Activated T-helper 1 cell treated with anti-CD3 and anti-CD28 coated beads, Interleukin-2, amount 50 U/mL, for 16 hours (primary cell): Measurements from ENCODE around the gene FLNB.
A peak's percentile ranks its signal among the peaks of the same experiment; 100 is the strongest.

ENCODE experiments used
- DNase-seq, 2 donors: peaks; one replicate each; pipeline ENCODE4 v3.0.0-alpha.2; 2020; ENCODE audit warnings: low read depth in 1 of 2, low spot score in 1 of 2

FLNB gene

DNA sequence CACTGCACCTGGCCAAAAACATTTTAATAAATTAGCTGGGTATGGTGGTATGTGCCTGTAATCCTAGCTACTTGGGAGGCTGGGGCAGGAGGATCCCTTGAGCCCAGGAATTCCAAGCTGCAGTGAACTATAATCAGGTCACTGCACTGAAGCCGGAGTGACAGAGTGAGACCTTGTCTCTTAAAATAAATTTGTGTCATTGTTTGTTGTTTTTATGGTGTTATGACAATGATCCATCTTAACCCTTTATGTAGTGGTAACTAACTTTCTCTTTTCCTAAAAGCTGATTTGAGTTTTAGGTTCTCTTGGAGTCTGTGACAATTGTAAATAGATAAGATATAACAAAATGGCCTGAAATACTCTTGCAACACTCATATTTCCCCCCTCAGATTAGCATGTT lies 20.7 kb downstream of the FLNB start:
- no peak for DNase-seq

DNA sequence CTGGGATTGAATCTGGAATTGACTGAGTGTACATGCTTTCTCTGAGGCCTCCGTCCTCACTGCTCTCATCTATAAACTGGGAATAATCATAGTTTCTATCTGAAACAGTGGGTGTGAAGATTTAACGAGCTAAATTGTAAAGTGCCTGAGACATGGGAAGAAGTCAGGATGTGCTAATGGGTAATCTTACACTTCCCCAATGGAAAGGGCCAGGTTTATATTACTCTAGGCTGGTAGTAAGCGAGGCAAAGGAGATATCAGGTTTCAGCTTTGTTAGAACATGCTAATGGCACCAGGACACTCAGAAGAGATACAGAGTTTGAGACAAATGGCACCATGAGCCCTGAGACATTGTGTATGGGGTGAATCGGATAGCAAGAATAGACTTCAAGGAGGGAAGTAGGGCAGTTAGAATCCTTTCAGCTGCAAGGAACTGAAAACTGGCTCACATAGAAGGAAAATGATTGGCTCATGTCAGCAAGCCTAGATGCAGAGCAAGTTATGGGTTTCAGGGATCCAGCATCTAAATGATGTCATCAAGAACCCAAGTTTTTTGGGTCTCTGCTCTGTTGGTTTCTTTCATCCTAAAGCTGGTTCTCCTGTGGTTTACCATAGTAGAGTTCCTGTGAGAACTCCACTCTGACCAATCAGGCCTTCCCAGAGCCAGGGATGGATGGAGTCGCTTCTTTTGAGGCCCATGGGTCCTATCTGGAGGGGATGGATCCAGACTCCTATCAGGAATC lies 21.8 kb downstream of the FLNB start:
- DNase-seq, result no peak

DNA sequence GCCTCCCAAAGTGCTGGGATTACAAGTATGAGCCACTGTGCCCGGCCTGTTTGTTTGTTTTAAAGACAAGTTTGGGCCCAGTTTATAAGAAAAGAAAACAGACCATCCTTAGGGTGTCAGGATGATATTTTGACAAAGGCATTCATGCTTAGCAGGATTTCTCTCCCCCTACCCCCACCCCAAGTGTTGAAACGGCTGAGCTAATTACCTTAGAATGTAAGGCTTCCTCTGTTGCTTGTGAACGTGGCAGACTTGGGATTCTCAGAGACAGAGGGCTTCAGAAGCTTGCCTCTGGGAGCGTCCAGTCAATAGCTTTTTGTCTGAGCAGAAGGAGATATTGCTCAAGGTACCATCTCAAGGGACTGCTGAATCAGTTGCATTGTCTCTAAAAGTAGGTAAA lies 24.0 kb downstream of the FLNB start:
- no peak for DNase-seq

DNA sequence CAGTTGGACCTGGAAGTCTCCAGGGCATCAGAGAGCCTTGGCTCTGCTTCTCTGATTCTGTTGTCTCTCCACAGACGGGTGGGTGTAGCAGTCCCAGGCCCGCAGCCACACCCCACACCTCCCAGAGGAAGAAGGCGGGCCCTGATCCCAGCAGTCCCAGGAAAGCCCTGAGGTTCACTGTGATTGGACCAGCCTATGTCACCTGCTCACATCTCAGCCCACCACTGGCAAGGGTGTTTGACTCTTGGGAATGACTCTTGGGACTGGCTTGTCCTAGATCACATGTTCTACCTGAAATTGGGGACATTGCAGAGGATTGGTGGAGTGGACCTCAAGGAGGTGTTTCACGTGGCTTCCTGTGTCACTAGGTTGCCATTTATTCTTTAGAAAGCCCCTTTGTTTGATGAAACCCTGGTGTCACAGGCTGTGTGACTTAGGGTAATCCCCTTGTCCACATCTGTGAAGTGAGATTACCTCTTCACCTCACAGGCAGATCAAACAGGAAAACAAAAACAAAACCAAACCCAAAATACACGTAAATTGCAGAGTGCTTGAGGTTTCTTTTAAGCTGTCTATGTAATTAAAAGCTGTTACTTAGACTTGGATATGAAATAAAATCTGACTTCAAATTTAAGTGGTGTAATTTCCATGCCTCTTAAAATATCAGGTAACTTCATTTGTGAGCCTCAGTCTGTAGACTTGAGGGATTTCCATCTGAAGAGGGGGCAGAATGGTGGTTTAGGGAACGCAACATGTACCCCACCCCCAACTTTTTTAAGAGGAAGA lies 26.7 kb downstream of the FLNB start:
- DNase-seq, result peak in 1 of 2 donors; percentile 6

DNA sequence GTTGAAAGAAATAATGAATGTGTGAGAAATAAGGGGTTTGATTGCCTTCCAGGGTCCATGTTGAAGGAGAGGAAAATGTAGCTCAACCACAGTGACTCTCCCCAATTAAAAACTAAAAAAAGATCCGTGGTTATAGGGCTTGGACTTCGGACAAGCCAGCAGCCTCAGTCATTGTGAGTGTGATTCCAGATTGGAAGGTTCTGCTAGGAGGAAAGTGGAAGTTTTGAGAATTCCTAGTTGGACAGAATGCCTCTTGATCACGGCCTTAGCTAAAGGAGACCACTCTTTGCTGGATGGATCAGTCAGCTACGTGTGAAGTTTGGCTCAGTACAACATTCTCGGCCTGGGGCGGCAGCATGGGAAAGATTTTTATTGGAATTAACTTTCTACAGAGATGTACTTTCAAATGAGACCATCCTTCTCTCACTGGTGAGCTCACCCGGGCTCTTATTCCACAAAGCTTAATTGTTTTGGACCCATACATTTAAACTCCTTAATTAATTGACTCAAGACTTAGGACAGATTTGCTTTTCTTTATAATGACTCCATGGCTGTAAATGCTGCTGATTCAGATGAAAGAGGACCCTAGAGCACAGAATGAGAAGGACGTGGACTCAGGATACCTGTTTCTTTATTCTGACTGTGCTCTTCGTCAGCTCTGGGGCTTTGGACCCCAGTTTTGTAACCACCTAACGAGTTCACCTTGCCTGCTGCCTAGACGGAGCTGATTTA lies 27.5 kb downstream of the FLNB start:
- no peak for DNase-seq

DNA sequence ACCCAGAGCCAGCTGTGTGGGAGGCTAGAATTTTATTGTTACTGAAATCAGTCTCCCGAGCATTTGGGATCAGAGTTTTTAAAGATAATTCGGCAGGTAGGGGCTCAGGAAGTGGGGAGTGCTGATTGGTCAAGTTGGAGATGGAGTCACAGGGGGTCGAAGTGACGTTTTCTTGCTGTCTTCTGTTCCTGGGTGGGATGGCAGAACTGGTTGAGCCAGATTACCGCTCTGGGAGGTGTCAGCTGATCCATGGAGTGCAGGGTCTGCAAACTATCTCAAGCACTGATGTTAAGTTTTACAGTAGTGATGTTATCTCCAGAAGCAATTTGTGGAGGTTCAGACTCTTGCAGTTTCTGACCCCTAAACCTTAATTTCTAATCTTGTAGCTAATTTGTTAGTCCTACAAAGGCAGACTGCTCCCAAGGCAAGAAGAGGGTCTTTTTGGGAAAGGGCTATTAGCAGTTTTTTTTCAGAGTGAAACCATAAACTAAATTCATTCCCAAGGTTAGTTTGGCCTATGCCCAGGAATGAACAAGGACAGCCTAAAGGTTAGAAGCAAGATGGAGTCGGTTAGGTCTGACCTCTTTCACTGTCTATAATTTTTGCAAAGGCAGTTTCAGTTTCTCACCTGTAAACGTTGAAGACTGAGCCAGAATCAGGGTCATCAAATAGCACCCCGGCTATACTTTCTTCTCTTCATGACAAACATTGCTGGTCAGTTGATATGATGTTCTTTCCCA lies 28.2 kb downstream of the FLNB start:
- DNase-seq, result no peak

DNA sequence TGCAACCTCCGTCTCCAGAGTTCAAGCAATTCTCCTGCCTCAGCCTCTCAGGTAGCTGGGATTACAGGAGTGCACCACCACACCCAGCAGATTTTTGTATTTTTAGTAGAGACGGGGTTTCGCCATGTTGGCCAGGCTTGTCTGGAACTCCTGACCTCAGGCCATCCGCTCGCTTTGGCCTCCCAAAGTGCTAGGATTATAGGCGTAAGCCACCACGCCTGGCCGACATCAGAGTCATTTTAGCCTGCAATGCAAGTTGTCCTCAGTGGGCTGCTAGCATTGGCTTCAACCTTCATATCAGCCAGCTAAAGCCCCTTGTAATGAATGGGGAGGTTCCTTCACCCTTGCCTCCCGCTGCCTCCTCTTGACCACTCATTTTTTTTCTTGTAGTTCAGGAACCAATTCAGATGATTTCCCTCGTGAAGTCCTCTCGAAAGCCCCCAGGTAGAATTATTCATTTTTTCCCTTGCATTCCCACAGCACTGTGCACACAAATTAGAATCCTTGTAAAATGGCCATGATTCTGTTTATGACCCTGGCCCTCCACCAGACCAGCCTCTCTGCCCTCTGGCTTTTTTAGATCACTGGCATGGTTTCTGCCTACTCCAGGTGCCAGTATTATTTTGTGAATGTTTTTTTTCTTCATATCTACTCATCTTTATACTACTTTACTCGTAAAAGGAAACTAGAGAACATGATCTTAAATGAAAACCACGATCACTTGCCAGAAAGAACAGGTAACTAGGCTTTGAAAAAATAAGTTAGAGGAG lies 29.1 kb downstream of the FLNB start:
- DNase-seq, result no peak

DNA sequence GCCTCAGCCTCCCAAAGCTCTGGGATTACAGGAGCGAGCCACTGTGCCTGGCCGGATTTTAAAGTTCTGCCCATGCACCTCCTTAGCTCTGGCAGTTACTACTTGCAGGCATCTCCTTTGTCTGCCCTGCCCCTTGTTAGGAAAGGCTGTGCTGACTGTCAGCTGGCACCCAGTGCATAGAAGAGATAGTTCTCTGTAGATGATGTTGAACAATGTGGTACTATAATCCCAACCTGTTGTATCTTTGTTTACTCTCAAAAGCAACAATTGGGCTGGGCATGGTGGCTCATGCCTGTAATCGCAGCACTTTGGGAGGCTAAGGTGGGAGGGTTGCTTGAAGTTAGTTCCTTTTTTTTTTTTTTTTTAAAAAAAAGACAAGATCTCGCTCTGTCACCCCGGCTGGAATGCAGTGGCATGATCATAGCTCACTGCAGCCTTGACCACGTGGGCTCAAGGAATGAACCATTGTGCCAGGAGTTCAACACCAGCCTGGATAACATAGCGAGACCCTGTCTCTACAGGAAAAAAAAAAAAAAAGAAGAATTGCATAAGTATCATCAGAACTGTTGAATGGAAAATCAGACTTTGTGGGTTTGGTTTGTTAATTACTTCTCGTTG lies 30.6 kb downstream of the FLNB start:
- no peak for DNase-seq

DNA sequence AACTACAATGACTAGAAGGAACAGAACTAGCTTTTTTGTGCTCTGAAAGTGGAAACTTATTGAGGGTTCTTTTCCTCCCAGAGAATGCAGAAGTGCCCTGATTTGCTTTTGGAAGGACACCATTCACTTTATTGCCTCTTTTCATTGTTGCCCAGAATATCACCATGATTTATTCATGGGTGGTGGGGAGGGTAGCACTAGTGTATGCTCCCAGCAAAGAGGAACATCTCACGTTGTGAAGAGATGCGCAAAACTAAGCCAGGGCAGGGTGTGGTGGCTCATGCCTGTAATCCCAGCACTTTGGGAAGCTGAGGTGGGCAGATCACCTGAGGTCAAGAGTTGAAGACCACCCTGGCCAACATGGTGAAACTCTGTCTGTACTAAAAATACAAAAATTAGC lies 31.4 kb downstream of the FLNB start:
- DNase-seq, result no peak

DNA sequence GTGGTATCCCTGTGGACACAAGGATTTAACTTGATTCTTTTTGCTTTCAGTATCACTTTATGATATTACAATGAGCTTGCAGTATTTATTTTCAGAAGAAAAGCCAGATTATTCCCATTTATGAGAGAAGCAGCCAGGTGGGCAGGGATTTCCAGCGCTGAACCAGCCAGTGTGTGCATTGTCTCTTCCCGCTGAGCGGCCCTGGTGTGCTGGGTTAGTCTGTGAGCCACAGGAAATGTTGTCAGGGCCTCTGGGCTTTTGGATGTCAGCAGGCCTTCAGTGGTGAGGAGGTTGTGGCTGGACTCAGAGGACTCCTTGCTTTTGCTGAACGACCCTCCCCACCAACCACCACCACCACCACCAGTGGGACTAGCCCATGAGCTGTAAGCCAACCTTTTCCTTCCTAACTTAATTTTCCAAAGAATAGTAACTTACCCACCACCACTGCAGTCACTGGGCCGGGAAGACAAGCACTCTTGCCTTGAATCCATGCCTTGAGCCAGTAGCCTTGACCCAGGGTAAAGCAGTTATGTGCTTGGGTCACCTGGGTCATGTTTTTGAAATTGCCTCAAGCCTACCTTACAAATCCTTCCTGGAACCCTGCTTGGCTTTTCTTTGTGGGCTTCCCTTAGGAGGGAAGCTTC lies 33.1 kb downstream of the FLNB start:
- no peak for DNase-seq

DNA sequence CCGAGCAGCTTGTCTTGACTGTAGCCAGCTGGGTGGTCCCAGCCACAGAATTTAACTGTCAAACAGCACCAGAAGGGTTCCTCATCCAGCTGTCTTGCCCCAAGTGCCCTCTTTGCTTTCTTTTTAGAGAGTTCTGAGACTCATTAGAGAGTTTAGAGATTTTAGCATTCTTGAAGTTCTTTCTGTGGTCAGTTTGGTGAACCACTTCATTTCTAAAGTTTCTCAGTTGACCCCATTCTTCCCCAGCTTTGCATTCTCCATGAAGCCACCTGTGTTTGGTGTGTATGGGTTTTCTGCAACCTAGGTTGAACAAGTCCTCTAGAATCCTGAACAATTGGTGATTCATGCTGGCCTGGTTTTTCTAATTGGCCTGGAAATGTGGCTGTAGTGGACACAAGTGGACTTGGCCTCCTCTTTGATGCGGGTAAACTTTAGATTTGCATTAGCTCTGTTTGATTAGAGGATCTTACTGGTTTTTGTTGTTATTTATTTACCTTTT lies 33.7 kb downstream of the FLNB start:
- DNase-seq, result no peak

DNA sequence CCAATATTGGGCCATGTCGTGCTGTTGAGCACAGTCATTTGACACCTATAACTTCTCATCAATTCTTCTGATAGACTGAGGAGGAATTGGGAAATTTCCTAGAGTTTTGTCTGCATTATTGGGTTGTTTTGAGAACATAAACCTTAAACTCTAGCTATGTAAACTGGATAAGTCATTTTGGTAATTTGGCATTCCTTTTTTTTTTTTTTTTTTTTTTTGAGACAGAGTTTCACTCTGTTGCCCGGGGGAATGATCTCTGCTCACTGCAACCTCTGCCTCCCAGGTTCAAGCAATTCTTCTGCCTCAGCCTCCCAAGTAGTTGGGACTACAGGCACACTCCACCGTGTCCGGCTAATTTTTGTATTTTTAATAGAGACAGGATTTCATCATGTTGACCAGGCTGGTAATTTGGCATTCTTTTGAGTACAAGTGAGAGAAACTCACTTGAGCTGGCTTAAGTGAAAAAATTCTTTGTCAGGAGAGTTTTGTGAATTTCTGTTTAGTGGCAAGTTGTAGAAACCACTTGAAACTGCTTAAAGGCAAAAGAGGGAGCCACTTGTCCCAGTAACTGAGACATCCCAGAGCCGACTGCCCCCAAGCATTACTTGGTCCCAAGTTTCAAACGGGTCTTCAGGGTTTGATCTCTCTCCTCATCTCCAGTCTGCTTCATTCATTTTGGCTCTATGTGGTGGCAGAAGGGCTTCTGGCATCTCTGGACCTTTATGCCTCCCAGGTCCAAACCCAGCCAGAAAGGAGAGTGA lies 34.9 kb downstream of the FLNB start:
- no peak for DNase-seq

DNA sequence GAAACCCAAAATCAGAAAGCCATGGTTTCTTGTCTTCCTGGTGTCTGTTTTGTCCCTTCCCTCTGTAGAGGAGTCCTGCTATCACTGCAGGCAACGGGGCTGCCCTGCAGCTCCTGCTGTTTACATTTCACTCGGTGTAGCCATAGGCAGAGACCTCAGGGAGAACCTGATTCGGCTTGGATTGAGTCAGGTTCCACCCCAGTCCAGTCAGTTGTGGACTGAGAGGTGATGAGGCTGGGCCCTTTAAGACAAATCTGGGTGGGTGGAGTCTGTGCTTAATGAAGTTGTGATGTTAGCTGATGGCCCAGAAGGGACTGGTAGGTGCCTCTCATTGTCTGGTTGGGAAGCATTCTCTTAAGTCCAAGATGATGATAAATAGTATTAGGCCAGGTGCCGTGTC lies 35.7 kb downstream of the FLNB start:
- DNase-seq, result no peak

DNA sequence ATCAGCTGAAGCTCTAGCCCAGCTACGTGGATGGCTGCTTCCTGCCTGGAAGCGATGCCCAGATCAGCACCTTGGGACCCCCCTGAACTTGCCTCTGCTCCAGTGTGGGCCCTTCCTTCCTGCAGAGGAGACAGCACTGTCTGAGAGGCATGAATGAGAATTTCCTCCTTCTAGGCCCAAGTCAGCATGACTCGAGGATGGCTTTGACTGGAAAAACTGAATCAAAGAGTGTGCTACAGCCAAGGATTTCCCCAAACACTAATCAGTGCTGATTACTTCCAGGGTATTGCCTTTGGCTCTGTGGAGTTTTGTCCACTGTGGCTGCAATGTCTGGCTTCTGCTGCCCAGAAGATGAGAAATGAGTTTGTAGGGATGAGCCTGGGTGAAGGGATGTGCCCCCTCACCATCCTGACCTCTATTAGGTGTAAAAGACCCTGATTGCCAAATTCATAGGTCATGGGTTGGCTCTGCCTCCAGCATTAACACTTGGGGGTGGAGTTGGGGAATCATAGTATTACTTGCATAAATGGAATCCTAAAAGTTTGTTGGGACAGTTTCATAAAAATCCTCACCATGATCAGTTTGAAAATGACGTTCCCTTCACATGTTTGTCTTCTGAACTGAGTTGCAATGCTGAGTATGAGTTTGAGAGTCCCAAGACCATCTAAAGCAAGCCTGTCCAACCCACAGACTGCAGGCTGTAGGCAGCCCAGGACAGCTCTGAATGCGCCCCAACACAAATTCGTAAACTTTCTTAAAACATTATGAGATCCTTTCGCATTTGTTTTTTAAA lies 36.7 kb downstream of the FLNB start:
- no peak for DNase-seq

DNA sequence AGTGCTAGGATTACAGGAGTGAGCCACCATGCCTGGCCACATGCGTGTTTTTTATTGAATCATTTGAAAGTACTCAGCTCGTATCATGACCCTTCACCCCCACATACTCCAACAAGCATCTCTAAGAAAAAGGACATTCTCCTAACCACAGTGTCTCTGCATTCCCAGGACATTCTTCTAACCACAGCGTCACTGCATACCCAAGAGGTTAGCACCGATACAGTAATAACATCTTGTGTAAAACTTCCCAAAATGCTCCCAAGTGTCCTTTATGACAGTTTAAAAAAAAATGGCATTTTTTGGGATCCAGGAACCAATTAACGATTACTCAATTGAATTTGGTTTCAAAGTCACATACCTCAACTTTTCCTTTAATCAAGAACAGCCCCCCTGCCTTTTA lies 39.6 kb downstream of the FLNB start:
- DNase-seq, result no peak

DNA sequence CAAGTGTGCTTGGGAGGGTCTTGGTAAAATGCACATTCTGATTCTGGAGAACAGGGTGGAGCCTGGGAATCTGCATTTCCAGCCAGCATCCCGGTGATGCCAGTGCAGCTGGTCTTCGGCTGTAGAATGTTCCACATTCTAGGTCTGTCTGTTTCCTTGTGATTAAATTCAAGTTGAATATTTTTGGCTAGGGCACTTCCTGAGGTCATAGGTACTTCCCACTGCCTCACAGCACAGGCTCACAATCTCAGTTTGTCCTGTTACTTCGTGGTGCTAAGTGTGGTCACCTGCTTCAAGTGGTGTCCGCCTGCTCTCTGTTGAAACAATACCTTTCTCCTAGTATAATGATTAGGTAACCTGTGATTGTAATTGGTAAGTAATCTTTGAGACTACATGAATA lies 40.1 kb downstream of the FLNB start:
- DNase-seq, result no peak

DNA sequence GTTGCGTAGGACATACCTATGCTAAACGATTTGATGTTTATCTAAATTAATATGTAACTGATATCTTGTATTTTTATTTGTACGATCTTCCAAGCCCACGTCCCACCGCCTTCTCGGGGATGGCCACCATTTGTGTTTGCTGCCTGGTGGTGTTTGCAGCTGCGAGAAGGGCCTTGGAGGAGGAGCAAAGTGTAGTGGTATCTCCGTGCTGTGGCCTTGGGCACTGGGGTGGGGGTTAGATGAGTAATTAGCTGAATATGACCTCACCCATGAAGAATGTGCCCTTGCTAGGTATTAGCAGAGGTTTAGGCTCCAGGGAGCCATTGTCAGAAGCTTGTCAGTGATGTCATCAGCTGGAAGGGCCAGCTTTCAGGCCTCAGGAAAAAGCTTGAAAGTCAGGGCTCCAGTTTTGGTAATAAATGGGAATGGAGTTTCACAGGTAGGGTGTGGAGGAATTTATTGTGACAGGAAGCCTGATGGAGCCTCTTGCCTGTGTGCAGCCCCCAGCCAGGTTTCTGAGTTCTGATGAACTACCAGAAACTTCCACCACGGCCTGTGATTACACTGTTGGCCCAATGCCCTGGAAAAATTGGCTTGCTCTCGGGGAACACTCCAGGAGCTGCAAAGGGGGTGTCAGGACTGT lies 41.0 kb downstream of the FLNB start:
- DNase-seq, result no peak

DNA sequence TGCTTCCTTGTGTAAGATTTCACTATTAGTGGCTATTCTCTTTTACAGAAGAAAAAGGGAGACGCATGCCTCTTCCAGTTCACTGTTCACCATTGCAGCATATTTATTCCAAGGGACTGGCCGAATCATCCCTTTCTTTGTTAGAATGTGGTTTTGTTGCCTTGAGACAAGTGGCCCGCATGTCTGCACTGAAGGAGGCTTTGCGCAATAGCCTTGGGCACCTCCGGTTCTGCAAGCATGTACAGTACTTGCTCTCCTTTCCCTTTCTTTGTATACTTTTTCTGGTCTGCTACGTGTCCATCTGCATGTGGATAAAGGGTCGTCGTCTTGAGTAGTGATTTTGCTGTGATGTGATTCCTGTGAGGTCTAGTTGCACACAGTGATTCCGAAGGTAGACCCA lies 43.0 kb downstream of the FLNB start:
- no peak for DNase-seq
